Glutamatergic neuron (in vitro differentiated cells): Measurements from ENCODE around the gene PJA2. TPM values are rescaled to one million over a fixed set of nuclear protein-coding genes. Genes with fewer than 3 reads are reported as not detected.

Experiments used
- DNase-seq: peaks from one replicate; pipeline ENCODE4 v3.0.0; 2022
- H3K27ac Mint-ChIP-seq: one replicate; pipeline ENCODE4 v1.8.0; 2020; ENCODE audit warnings: mild to moderate bottlenecking, mixed read lengths, inconsistent platforms; ENCODE audit not compliant: unreplicated experiment
- H3K27me3 Mint-ChIP-seq: one replicate; pipeline ENCODE4 v1.8.0; 2020; ENCODE audit warnings: mild to moderate bottlenecking, moderate library complexity, mixed read lengths, inconsistent platforms; ENCODE audit not compliant: unreplicated experiment
- H3K36me3 Mint-ChIP-seq: one replicate; pipeline ENCODE4 v1.8.0; 2020; ENCODE audit warnings: mild to moderate bottlenecking, mixed read lengths, inconsistent platforms; ENCODE audit not compliant: unreplicated experiment
- H3K4me1 Mint-ChIP-seq: one replicate; pipeline ENCODE4 v1.8.0; 2020; ENCODE audit warnings: mild to moderate bottlenecking, low read depth, mixed read lengths, inconsistent platforms; ENCODE audit not compliant: unreplicated experiment
- H3K4me3 Mint-ChIP-seq: one replicate; pipeline ENCODE4 v1.8.0; 2020; ENCODE audit warnings: mild to moderate bottlenecking, mixed read lengths, inconsistent platforms; ENCODE audit not compliant: unreplicated experiment
- H3K9me3 Mint-ChIP-seq: one replicate; pipeline ENCODE4 v1.8.0; 2020; ENCODE audit warnings: mild to moderate bottlenecking, moderate library complexity, mixed read lengths, inconsistent platforms; ENCODE audit not compliant: unreplicated experiment
- CTCF ChIP-seq: fragments of 200-600 bp; sonication (generic); IDR thresholded peaks from one replicate; pipeline ENCODE4 v1.5.0; 2021; ENCODE audit not compliant: partially characterized antibody, unreplicated experiment
- total RNA-seq: library from RNA; stranded (reverse); fragmentation: NEBNext Ultra II Directional; extraction: Animal tissue kit (Norgen Biotek cat#: 25700); gene quantifications from one replicate; pipeline ENCODE4 v1.2.1, GENCODE V29; 2021; ENCODE audit not compliant: unreplicated experiment

Gene PJA2
- total RNA-seq, 1 donor from 2014 or later: 156 TPM

GRCh38 chr5:109307951-109308350 lies 101.8 kb downstream of the PJA2 start:
- no peaks in the 10 kb centered on the region for H3K27me3 Mint-ChIP-seq
- no peaks in the 10 kb centered on the region for H3K36me3 Mint-ChIP-seq
- no peaks in the 10 kb centered on the region for H3K4me1 Mint-ChIP-seq
- no peak overlapping the region for H3K4me3 Mint-ChIP-seq
- no peaks in the 10 kb centered on the region for H3K9me3 Mint-ChIP-seq
- no peak overlapping the region for H3K27ac Mint-ChIP-seq
- TF ChIP-seq CTCF: no peak
- no peak for DNase-seq

GRCh38 chr5:109307456-109307855 lies 102.3 kb downstream of the PJA2 start:
- TF ChIP-seq CTCF: no peak
- Mint-ChIP-seq H3K27me3 (no peaks in the 10 kb centered on the region), H3K4me1 (no peaks in the 10 kb centered on the region), H3K4me3 (no peak overlapping the region), H3K36me3 (no peaks in the 10 kb centered on the region), H3K9me3 (no peaks in the 10 kb centered on the region), H3K27ac (no peak overlapping the region)
- DNase-seq: no peak

GRCh38 chr5:109305352-109305751 lies 104.4 kb downstream of the PJA2 start:
- H3K27ac Mint-ChIP-seq: no peak overlapping the region
- H3K36me3 Mint-ChIP-seq: no peaks in the 10 kb centered on the region
- no peak overlapping the region for H3K4me3 Mint-ChIP-seq
- no peaks in the 10 kb centered on the region for H3K27me3 Mint-ChIP-seq
- H3K4me1 Mint-ChIP-seq: peaks cover under 1% of the 10 kb centered on the region
- TF ChIP-seq CTCF: no peak
- H3K9me3 Mint-ChIP-seq: no peaks in the 10 kb centered on the region
- no peak for DNase-seq

- H3K27me3 Mint-ChIP-seq: no peaks in the 10 kb centered on the region
- no peak for TF ChIP-seq CTCF
- no peaks in the 10 kb centered on the region for H3K9me3 Mint-ChIP-seq
- no peak overlapping the region for H3K4me3 Mint-ChIP-seq
- DNase-seq: no peak
- H3K27ac Mint-ChIP-seq: no peak overlapping the region
- H3K36me3 Mint-ChIP-seq: no peaks in the 10 kb centered on the region
- peaks cover 5% of the 10 kb centered on the region for H3K4me1 Mint-ChIP-seq
Observed at GRCh38 chr5:109304309-109304708, 105.5 kb downstream of the PJA2 start.

GRCh38 chr5:109300367-109300766 lies 109.4 kb downstream of the PJA2 start:
- Mint-ChIP-seq H3K36me3 (no peaks in the 10 kb centered on the region), H3K4me1 (peaks cover 5% of the 10 kb centered on the region), H3K9me3 (no peaks in the 10 kb centered on the region), H3K4me3 (no peak overlapping the region), H3K27ac (no peak overlapping the region), H3K27me3 (no peaks in the 10 kb centered on the region)
- DNase-seq: no peak
- TF ChIP-seq CTCF: no peak
